H1 (cell line): ENCODE data around the gene OR4S1.
"Not testable (repeated sequence)": the region's sequence is repeated elsewhere in the genome, so short reads cannot be mapped to it uniquely, and the experiment has no call there.

ENCODE experiments used
- ATF2 ChIP-seq: IDR thresholded peaks from 2 replicates; pipeline ENCODE4 v1.6.1; 2012; ENCODE audit warnings: low read length, inconsistent platforms
- CTCF ChIP-seq, 3 experiments: IDR thresholded peaks; 1 replicate in 2 of 3; 2 replicates in 1 of 3; pipeline versions ENCODE4 v1.5.1 to v1.6.1; 2011; ENCODE audit warnings: low read length in 3 of 3, mild to moderate bottlenecking in 3 of 3, inconsistent platforms in 2 of 3, low read depth in 1 of 3, moderate library complexity in 1 of 3; ENCODE audit not compliant: insufficient read depth in 1 of 3; ENCODE audit errors: control extremely low read depth in 1 of 3
- EGR1 ChIP-seq: IDR thresholded peaks from 2 replicates; pipeline ENCODE4 v1.6.1; 2011; ENCODE audit warnings: low read depth, low read length, borderline replicate concordance
- FOSL1 ChIP-seq: IDR thresholded peaks from 2 replicates; pipeline ENCODE4 v1.6.1; 2011; ENCODE audit warnings: mild to moderate bottlenecking, low read depth, low read length, moderate library complexity; ENCODE audit not compliant: insufficient read depth
- JUND ChIP-seq: IDR thresholded peaks from 2 replicates; pipeline ENCODE4 v1.6.1; 2011; ENCODE audit warnings: mild to moderate bottlenecking, improper control_type of control experiment, low read length
- PHF8 ChIP-seq: fragments of 200-600 bp; sonication (generic); conservative IDR thresholded peaks from 2 replicates; pipeline ENCODE4 v1.7.1; 2012; ENCODE audit warnings: low read depth, mild to moderate bottlenecking, inconsistent platforms, low read length, moderate library complexity
- POLR2A ChIP-seq, 2 experiments: IDR thresholded peaks; 1 replicate in 1 of 2; 2 replicates in 1 of 2; pipeline ENCODE4 v1.6.1; 2011; ENCODE audit warnings: low read depth in 2 of 2, low read length in 2 of 2, mild to moderate bottlenecking in 2 of 2; ENCODE audit errors: control extremely low read depth in 1 of 2
- POLR2AphosphoS5 ChIP-seq: IDR thresholded peaks from 2 replicates; pipeline ENCODE4 v1.6.1; 2011; ENCODE audit warnings: low read depth, low read length
- TAF1 ChIP-seq: IDR thresholded peaks from 2 replicates; pipeline ENCODE4 v1.6.1; 2011; ENCODE audit warnings: mild to moderate bottlenecking, low read depth, low read length
- YY1 ChIP-seq: IDR thresholded peaks from 2 replicates; pipeline ENCODE4 v1.6.1; 2011; ENCODE audit warnings: low read depth, mild to moderate bottlenecking, low read length

DNA sequence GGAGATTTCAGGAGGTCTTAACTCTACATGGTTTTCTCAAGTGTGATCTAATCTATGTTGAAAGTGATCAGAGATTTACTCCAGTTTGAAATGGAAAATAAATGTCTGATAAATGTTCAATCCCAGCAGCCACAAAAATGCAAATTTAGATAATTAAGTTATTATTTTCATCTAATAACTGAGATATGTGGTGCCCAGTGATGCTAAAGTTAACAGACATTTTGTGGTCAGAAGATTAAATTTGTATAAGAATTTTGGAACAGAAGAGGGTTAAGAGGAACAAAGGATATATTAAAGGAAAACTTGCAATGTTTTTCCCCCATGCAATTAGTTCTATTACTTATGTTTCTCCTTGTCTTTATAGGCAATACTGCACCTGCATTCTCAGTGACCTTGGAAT is 18.6 kb downstream of the OR4S1 start, which contains the start of gene OR4C3:
- TF ChIP-seq CTCF (IDR thresholded peaks at IDR 0.05; ENCODE audit: control extremely low read depth in 1 of 3, insufficient read depth in 1 of 3, low read depth in 1 of 3, low read length in 3 of 3); FOSL1; EGR1; POLR2AphosphoS5; ATF2; POLR2A (IDR thresholded peaks at IDR 0.05; ENCODE audit: control extremely low read depth in 1 of 2, low read depth in 2 of 2, low read length in 2 of 2); TAF1; JUND; PHF8; YY1: not testable (repeated sequence)
